ENCODE data around the gene VCPKMT. TPM values are rescaled to one million over a fixed set of nuclear protein-coding genes. Genes with fewer than 3 reads are reported as not detected.

VCPKMT gene
- polyA plus RNA-seq, 4 donors: 12.7 to 17.7 (median 15.3) TPM

GRCh38 chr14:50068496-50068895 is 47.9 kb downstream of the VCPKMT start:
- DNase-seq (ENCODE audit: low read depth in 4 of 4, low spot score in 3 of 4): no peak

GRCh38 chr14:50067723-50068495 is 48.5 kb downstream of the VCPKMT start:
- no peak for DNase-seq (ENCODE audit: low read depth in 4 of 4, low spot score in 3 of 4)

GRCh38 chr14:50065583-50065982 is 50.8 kb downstream of the VCPKMT start:
- DNase-seq (ENCODE audit: low read depth in 4 of 4, low spot score in 3 of 4): no peak

- DNase-seq (ENCODE audit: low read depth in 4 of 4, low spot score in 3 of 4): no peak
Measured at GRCh38 chr14:50064993-50065392, 51.4 kb downstream of the VCPKMT start.

- no peak for DNase-seq (ENCODE audit: low read depth in 4 of 4, low spot score in 3 of 4)
Measured at GRCh38 chr14:50063876-50064420, 52.4 kb downstream of the VCPKMT start.

GRCh38 chr14:50062438-50063085 is 53.8 kb downstream of the VCPKMT start:
- peak in 1 of 4 donors; percentile 22 for DNase-seq (ENCODE audit: low read depth in 4 of 4, low spot score in 3 of 4)

GRCh38 chr14:50061664-50062437 is 54.5 kb downstream of the VCPKMT start:
- DNase-seq (ENCODE audit: low read depth in 4 of 4, low spot score in 3 of 4): peak in 1 of 4 donors; percentile 32

GRCh38 chr14:50060871-50061663 is 55.3 kb downstream of the VCPKMT start:
- peak in 1 of 4 donors; percentile 22 for DNase-seq (ENCODE audit: low read depth in 4 of 4, low spot score in 3 of 4)

GRCh38 chr14:50059763-50060616 is 56.4 kb downstream of the VCPKMT start:
- DNase-seq (ENCODE audit: low read depth in 4 of 4, low spot score in 3 of 4): no peak

Other genes with a start within 250 kb of the VCPKMT start
- 10 to 100 TPM; 51.9 to 99.3 (median 86.9) TPM for gene ARF6, start 223.5 kb downstream of the VCPKMT start, polyA plus RNA-seq (ENCODE audit: insufficient read length in 4 of 4)
- 10 to 100 TPM; 34.8 to 46.3 (median 38.4) TPM for gene SOS2, start 115.0 kb upstream of the VCPKMT start, polyA plus RNA-seq (ENCODE audit: insufficient read length in 4 of 4)
- 10 to 100 TPM in 2 of 4 donors, 1 to 10 TPM in 2; 3.7 to 11.0 (median 9.7) TPM for gene L2HGDH, start 195.7 kb upstream of the VCPKMT start, polyA plus RNA-seq (ENCODE audit: insufficient read length in 4 of 4)
- 10 to 100 TPM; 13.7 to 28.6 (median 22.5) TPM for gene DMAC2L, start 195.8 kb upstream of the VCPKMT start, polyA plus RNA-seq (ENCODE audit: insufficient read length in 4 of 4)